GM12891 (cell line): Measurements from ENCODE around the gene HOXC5.

Experiments used
- DNase-seq: peaks from one replicate; pipeline ENCODE4 v3.0.0; 2011; ENCODE audit warnings: low spot score; ENCODE audit not compliant: insufficient read length
- FAIRE-seq: peaks from 2 replicates; lab custom pipeline; 2011; peaks lifted over from hg19 to GRCh38; lab: Jason Lieb, UNC
- PAX5 ChIP-seq: IDR thresholded peaks from 2 replicates; pipeline ENCODE4 v1.6.1; 2011; ENCODE audit warnings: low read length, moderate library complexity, mild to moderate bottlenecking; ENCODE audit not compliant: insufficient read depth, severe bottlenecking
- POLR2A ChIP-seq: IDR thresholded peaks from 2 replicates; pipeline ENCODE4 v1.6.1; 2011; ENCODE audit warnings: low read depth, low read length, control low read depth
- POLR2AphosphoS5 ChIP-seq: IDR thresholded peaks from 2 replicates; pipeline ENCODE4 v1.6.1; 2011; ENCODE audit warnings: low read depth, low read length, control low read depth
- POU2F2 ChIP-seq: IDR thresholded peaks from 2 replicates; pipeline ENCODE4 v1.6.1; 2011; ENCODE audit warnings: low read depth, mild to moderate bottlenecking, control low read depth, low read length, moderate library complexity
- SPI1 ChIP-seq: IDR thresholded peaks from 2 replicates; pipeline ENCODE4 v1.6.1; 2011; ENCODE audit warnings: low read depth, low read length, control low read depth
- TAF1 ChIP-seq: IDR thresholded peaks from 2 replicates; pipeline ENCODE4 v1.6.1; 2011; ENCODE audit warnings: low read depth, low read length, control low read depth

The HOXC5 gene

DNA sequence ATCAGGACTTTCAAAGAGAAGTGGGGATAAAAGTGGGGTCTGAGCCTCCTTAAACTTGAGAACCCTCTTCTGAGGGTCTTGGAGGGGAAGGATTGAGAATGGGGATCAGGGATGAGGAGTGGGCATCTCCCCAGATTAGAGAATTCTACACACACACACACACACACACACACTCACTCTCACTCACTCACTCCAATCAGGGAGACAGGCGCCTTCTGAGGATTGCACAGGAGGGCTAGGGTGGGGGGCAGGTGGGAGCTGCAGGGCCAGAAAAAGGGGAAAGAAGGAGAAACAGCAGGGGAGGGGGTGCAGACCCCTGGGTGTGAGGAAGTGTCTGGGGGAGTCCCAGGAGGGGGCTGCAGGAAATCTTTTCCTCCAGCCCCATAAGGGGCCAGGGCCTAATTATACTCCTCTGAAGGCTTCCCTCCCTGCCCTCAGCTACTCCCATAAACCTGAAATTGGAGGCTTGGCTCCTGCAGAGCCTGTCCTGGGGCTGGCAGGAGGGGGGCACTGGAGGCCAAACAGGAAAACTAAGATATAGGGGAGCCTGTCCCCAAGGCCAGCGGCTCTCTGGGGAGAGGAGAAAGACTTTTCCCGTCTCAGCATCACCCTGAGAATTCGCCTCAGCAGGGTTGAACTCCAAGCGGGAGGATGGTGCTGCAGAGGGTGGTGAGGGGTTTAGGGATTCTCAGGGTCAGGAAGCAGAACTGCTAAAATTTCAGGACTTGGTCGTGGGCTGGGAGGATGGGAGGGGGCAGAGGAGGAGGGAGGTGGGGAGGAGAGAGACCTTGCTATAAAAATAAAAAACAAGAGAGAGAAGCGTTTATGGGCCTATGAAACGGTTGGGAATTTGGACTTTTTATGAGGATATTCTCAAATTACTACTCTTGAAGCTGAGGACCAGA lies 31.3 kb upstream of the HOXC5 start:
- FAIRE-seq = no peak
- TF ChIP-seq TAF1 (no peak), POLR2A (no peak), PAX5 (no peak), POLR2AphosphoS5 (no peak), POU2F2 (no peak), SPI1 (no peak)

GRCh38 chr12:54002278-54002914 lies 30.5 kb upstream of the HOXC5 start:
- TF ChIP-seq SPI1 (no peak), PAX5 (no peak), TAF1 (no peak), POLR2A (no peak), POU2F2 (no peak), POLR2AphosphoS5 (no peak)
- FAIRE-seq (no peak), DNase-seq (no peak)

More for the DNA sequence above, 31.3 kb upstream of the HOXC5 start:
- DNase-seq = no peak

DNA sequence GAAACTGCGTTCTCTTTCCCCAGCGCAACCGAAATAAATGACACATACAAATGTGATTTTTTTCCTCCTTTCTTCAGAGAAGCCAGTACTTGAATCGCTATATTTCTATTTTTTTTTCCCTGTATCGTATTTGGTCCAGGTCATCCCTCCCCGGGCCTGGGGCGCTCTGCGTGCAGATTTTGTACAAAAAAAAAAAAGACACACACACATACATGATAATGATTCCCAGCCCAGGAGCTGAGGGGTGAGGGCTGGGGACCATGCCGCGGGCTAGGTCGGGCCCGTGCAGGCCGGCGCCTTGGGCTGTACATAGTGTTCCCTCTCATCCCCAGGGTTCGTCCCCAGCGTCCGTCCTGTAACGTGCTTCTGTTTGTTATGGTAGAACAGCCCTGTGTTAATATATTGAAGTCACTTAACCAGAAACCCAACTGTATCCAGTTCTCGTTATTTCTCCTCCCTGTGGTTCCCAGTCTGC lies 29.9 kb upstream of the HOXC5 start:
- no peak for TF ChIP-seq SPI1
- TF ChIP-seq TAF1 = no peak
- no peak for TF ChIP-seq POLR2AphosphoS5
- TF ChIP-seq POU2F2 = no peak
- no peak for TF ChIP-seq PAX5
- no peak for TF ChIP-seq POLR2A
- FAIRE-seq = no peak
- no peak for DNase-seq

DNA sequence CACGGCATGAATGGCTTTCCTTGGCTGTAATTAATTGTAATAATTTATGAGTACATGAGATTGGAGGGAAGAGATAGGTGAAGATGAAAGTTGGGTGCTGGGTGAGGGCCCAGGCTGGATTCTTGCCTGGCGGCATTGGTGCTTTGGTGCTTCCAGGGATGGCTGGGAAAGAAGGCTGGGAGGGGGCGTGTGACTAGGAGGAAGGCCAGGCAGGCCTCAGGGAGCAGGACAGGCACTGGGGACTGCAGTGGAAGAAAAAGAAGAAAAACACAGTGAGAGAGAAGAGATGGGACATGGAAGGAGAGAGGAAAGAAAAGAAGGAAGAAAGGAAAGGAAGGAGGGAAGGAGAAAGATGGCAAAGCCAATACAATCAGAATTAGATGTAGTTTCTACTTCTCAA lies 29.2 kb upstream of the HOXC5 start:
- no peak for TF ChIP-seq PAX5
- TF ChIP-seq POLR2AphosphoS5 = no peak
- DNase-seq = no peak
- no peak for FAIRE-seq

DNA sequence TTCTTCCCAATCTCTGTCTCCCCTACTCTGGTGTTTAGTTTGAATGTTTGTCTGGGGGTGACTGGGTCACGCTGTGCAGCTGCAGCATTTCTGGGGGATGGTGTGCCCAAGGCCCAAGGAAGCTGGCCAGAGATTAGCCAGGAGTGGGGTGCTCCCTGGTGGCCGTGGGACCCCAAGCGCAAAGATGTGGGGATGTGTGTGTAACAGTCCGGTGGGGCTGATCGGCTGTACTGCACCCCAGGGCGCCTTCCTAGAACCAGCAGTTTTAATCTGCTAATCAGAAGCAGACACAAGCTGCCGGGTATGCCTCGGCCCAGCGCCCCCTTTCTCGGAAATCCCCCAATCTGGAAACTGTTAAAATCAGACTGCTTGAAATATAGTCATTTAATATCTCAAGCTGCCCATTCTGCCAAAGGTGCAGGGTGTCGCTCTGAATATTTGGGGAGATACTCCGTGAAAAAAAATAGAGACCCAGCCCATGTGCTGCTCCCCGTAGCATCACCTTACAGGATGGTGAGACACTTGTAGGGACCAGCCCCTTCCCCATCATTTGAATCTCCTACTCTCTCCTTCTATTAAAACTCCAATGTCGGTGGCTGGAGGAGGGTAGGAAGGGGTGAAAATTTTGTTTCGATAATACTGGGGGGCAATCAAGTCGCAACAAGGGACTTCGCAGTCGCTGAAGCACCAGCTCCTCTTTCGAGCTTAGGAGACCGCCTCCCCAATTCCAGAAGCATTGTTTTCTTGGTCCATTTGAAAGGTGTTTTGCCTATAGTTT lies 28.6 kb upstream of the HOXC5 start:
- DNase-seq = no peak
- TF ChIP-seq POLR2AphosphoS5 = no peak
- no peak for TF ChIP-seq TAF1
- TF ChIP-seq POU2F2 = no peak
- TF ChIP-seq SPI1 = no peak
- no peak for TF ChIP-seq PAX5
- TF ChIP-seq POLR2A = no peak
- FAIRE-seq = no peak

DNA sequence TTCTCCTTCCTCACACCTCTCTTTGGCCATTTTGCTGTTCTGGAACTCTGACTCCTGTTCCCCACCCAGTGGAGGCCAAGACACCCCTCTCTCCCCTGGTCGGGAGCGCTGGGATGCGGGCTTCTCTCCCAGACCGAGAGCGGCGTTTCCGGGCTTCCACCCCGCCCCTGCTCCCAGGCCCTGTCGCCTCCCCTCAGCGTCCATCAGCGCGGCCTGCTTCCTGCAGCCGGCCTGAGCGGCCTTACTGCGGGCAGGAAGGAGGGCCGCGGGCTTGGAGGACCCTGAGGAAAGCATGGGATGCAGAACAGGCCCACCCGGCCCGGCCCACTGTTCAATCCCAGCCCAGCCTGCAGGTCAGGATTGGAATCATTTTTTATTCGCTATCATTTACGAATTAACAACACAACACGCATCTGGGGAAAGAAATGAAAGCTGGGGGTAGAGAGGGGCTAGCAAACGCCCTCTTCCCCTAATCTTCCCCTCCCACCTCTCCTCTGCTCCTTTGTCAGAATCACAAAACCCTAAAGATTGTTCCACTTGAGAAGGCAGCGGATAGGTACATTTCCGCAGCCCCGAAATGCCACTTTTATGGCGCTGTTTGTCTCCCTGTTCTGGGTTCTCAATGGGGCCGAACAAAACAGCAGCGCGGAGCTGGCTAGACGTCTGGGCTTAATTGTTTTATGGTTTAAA lies 27.9 kb upstream of the HOXC5 start:
- no peak for TF ChIP-seq PAX5
- no peak for TF ChIP-seq POLR2AphosphoS5
- no peak for TF ChIP-seq SPI1
- no peak for TF ChIP-seq TAF1
- no peak for TF ChIP-seq POU2F2
- no peak for TF ChIP-seq POLR2A
- DNase-seq (no peak), FAIRE-seq (no peak)

DNA sequence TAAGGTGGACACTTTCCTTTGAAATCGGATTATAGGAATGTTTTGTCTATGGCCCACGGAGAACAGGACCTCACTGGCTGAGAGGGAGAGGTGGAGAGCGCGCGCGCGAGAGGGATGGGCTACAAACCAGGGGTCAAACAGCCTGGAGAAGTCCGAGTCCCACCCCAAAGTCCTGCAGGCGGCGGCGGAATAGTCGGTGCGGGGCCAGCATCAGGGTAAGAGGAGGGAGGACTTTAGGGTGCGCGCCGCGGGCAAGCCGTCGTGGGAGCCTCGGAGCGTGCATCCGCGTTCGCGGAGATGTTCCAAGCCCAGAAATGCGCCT lies 27.4 kb upstream of the HOXC5 start:
- FAIRE-seq (no peak), DNase-seq (no peak)
- TF ChIP-seq SPI1 (no peak), POLR2A (no peak), PAX5 (no peak), POLR2AphosphoS5 (no peak), POU2F2 (no peak), TAF1 (no peak)

- DNase-seq = peak; percentile 79
- peak; percentile 90 for FAIRE-seq
- TF ChIP-seq SPI1 = peak; percentile 78
- TF ChIP-seq TAF1 = no peak
These were observed 26.8 kb upstream of the HOXC5 start for GRCh38 chr12:54005853-54006558.

DNA sequence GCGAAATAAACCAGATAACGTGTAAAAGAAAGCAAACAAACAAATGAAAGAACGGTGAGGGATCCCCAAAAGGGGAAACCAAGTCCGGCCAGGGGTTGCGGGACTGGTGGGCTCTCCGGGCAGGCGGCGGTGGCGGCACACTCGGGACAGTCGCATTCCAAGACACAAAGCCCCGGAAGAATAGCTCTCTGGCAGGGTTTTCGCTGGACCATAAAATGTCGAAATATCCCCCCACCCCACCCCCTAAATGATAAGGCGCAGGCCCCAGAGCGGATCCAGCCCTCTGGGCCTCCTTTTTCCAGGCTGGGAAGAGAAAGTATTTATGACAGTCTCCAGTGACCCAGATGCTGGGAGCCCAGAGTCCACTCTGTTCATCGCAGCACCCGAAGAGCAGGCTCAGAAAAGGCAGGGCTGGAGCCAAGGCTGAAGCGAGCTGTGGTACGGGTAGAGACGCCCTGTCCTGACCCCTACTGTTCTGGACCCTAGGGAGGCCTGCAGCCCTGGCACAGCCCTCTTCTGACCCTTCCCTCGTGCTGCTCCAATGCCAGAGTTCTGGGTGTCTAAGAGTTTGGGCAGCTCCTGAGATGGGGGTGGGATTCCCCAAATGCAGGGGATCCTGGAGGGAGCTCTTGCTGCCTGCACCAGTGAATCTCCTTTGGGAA lies 26.2 kb upstream of the HOXC5 start:
- TF ChIP-seq PAX5 = no peak
- no peak for TF ChIP-seq TAF1
- TF ChIP-seq POU2F2 = no peak
- no peak for TF ChIP-seq POLR2A
- TF ChIP-seq SPI1 = no peak
- TF ChIP-seq POLR2AphosphoS5 = no peak
- FAIRE-seq (no peak), DNase-seq (no peak)
